SK-N-MC (cell line): ENCODE data around the gene NOX5.

ENCODE experiments used
- DNase-seq: peaks from one replicate; pipeline ENCODE4 v3.0.0-alpha.2; 2011; ENCODE audit warnings: low read depth, low spot score
- H3K27ac ChIP-seq: fragments of 200-600 bp; sonication (generic); 2 replicates; pipeline ENCODE4 v1.5.1; 2016; ENCODE audit warnings: mixed run types
- H3K36me3 ChIP-seq: fragments of 200-600 bp; sonication (generic); 2 replicates; pipeline ENCODE4 v1.6.1; 2017; ENCODE audit warnings: antibody characterized with exemption, low read length, mixed read lengths; ENCODE audit not compliant: insufficient read depth
- H3K4me3 ChIP-seq: fragments of 200-600 bp; sonication (generic); 2 replicates; pipeline ENCODE4 v1.5.1; 2016
- H3K9ac ChIP-seq: fragments of 200-600 bp; sonication (generic); 2 replicates; pipeline ENCODE4 v1.8.0; 2017; ENCODE audit warnings: mixed run types, mixed read lengths; ENCODE audit not compliant: insufficient read length
- H3K9me3 ChIP-seq: fragments of 200-600 bp; sonication (generic); 2 replicates; pipeline ENCODE4 v1.6.1; 2017; ENCODE audit warnings: low read depth, mild to moderate bottlenecking, antibody characterized with exemption, low read length, moderate library complexity, mixed read lengths
- EZH2 ChIP-seq: fragments of 200-600 bp; sonication (generic); IDR thresholded peaks from one replicate; pipeline ENCODE4 v1.6.1; 2017; ENCODE audit warnings: antibody characterized with exemption
- FOXP2 ChIP-seq: optimal IDR thresholded peaks from 2 replicates; pipeline ENCODE3; 2011; ENCODE audit warnings: mild to moderate bottlenecking, moderate library complexity; ENCODE audit not compliant: insufficient read depth; ENCODE audit errors: extremely low read length, control extremely low read depth
- POLR2AphosphoS5 ChIP-seq: IDR thresholded peaks from 2 replicates; pipeline ENCODE4 v1.6.1; 2012; ENCODE audit warnings: mild to moderate bottlenecking, low read depth, low read length, borderline replicate concordance

Gene NOX5

GRCh38 chr15:69071260-69071659 lies 56.8 kb downstream of the NOX5 start:
- peaks cover 15% of the 10 kb centered on the region; the same call in 1 of the 2 replicates for H3K9me3 ChIP-seq
- peaks cover 3% of the 10 kb centered on the region; the same call in 1 of the 2 replicates for H3K36me3 ChIP-seq
- TF ChIP-seq POLR2AphosphoS5 (no peak), EZH2 (no peak), FOXP2 (no peak)
- H3K27ac ChIP-seq, result no peak overlapping the region
- no peak overlapping the region for H3K9ac ChIP-seq
- DNase-seq, result no peak
- H3K4me3 ChIP-seq, result no peak overlapping the region

DNA sequence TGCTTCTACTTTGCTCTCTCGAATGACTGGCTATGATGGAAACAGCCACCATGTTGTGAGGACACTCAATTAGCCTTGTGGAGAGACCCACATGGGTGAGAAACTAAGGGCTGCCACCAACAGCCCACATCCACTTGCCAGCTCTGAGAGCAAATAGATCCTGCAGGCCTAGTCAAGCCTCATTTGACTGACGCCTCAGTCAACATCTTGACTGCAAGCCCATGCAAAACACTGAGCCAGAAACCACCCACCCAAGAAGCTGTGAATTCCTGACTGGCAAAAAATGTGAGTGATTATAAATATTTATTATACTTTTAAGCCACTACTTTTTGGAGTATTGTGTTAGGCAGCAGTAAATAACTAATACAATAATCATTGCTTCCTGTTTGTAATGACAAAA lies 58.4 kb downstream of the NOX5 start:
- Histone ChIP-seq H3K36me3 (peaks cover 3% of the 10 kb centered on the region; the same call in 1 of the 2 replicates), H3K27ac (peak overlapping the region; percentile 96), H3K9me3 (peaks cover 15% of the 10 kb centered on the region; the same call in 1 of the 2 replicates), H3K4me3 (no peak overlapping the region), H3K9ac (no peak overlapping the region)
- TF ChIP-seq EZH2 (no peak), POLR2AphosphoS5 (no peak), FOXP2 (no peak)
- no peak for DNase-seq

DNA sequence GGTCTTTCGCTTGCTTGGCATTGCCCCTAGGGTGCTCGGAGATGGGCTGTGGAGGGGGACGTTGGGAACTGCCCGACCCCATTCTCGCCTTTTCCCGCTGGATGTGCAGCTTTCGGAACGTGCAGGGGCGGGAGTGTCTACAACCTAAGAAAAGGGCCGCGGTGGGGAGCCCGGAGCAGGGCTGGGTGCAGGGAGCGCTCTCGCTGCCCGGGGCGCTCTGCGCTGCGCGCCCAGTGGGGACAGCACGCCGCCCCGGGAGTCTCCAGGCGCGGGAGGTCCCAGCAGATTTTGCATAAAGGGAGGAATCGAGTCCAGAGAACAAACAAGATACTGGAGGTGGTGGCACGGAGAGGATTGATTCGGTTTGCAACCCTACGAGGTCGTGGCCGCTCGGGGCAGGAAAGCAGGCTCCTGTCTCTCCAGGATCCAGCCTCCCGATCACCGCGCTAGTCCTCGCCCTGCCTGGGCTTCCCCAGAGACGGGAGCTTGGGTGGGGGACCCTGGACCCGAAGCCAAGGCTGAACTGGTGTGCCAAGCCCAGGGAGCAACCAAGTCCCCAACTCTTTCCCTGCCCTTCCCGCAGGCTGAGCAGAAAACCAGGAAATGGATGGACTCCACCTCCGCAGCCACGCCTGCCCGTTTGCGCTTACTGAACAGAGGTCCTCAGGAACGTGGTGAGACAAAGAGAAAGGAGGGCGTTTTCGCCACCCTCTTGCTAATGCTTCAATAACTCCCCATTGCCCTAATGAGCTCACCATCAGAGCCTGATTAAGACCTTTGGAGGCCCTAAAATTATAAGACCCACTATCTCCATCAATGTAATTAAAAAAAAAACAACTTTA lies 59.7 kb downstream of the NOX5 start:
- H3K4me3 ChIP-seq, result peak overlapping the region; percentile 84
- peak overlapping the region; percentile 70 for H3K9ac ChIP-seq
- H3K36me3 ChIP-seq, result peaks cover 3% of the 10 kb centered on the region; the same call in 1 of the 2 replicates
- no peak for DNase-seq
- TF ChIP-seq POLR2AphosphoS5, result no peak; the same call in 1 of the 2 replicates
- H3K9me3 ChIP-seq, result peaks cover 15% of the 10 kb centered on the region; the same call in 1 of the 2 replicates
- peak overlapping the region; percentile 96 for H3K27ac ChIP-seq

- Histone ChIP-seq H3K27ac (peak overlapping the region; percentile 96), H3K4me3 (peak overlapping the region; percentile 84), H3K9me3 (peaks cover 15% of the 10 kb centered on the region; the same call in 1 of the 2 replicates), H3K9ac (peak overlapping the region; percentile 70), H3K36me3 (peaks cover 3% of the 10 kb centered on the region; the same call in 1 of the 2 replicates)
- TF ChIP-seq FOXP2 (no peak), EZH2 (no peak), POLR2AphosphoS5 (no peak)
- no peak for DNase-seq
Observed at GRCh38 chr15:69074843-69075224, 60.3 kb downstream of the NOX5 start.

DNA sequence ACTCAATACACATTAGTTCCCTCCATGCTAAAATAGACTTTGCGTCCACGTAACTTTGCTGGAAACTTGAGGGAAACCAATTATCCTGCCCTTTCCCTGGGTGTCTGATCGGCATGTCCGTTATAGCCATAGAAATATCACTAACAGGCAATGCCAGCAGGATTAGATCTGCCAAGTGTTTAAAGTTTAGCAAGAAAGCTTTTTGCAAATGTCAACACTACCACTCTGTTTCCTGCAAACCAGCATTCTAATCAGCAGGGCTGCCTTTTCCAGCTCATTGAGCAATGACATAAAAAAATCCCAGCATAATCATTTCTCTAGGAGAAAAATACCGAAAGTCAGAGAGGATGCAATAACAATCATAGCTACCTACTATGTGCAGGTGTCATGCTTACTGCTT lies 60.9 kb downstream of the NOX5 start:
- peak; percentile 88 for DNase-seq
- Histone ChIP-seq H3K9me3 (peaks cover 15% of the 10 kb centered on the region; the same call in 1 of the 2 replicates), H3K4me3 (peak overlapping the region; percentile 84), H3K9ac (peak overlapping the region; percentile 70), H3K27ac (peak overlapping the region; percentile 96), H3K36me3 (peaks cover 3% of the 10 kb centered on the region; the same call in 1 of the 2 replicates)
- TF ChIP-seq FOXP2 (peak; percentile 40), EZH2 (no peak)

- TF ChIP-seq POLR2AphosphoS5 (no peak), FOXP2 (no peak), EZH2 (no peak)
- DNase-seq, result no peak
- H3K27ac ChIP-seq, result peak overlapping the region; percentile 96; the same call in 1 of the 2 replicates
Observed at GRCh38 chr15:69076756-69077155, 62.3 kb downstream of the NOX5 start.

DNA sequence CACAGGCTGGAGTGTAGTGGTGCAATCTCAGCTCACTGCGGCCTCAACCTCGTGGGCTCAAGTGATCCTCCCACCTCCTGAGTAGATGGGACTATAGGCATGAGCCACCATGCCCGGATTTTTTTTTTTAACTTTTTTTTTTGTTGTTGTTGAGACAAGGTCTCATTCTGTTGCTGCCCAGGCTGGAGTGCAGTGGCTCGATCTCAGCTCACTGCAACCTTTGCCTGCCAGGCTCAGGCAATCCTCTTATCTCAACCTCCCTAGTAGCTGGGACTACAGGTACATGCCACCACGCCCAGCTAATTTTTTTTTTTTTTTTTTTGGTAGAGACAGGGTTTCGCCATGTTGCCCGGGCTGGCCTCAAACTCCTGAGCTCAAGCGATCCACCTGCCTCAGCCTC lies 64.1 kb downstream of the NOX5 start:
- no peak overlapping the region for H3K4me3 ChIP-seq
- no peak overlapping the region for H3K9ac ChIP-seq
- H3K36me3 ChIP-seq, result no peaks in the 10 kb centered on the region
- no peak for TF ChIP-seq EZH2
- TF ChIP-seq FOXP2, result no peak
- TF ChIP-seq POLR2AphosphoS5, result no peak
- no peaks in the 10 kb centered on the region for H3K9me3 ChIP-seq
- no peak for DNase-seq
- no peak overlapping the region for H3K27ac ChIP-seq

More at GRCh38 chr15:69076756-69077155, 62.3 kb downstream of the NOX5 start:
- Histone ChIP-seq H3K9me3 (peaks cover 9% of the 10 kb centered on the region; the same call in 1 of the 2 replicates), H3K4me3 (no peak overlapping the region), H3K9ac (no peak overlapping the region), H3K36me3 (peaks cover 3% of the 10 kb centered on the region; the same call in 1 of the 2 replicates)

DNA sequence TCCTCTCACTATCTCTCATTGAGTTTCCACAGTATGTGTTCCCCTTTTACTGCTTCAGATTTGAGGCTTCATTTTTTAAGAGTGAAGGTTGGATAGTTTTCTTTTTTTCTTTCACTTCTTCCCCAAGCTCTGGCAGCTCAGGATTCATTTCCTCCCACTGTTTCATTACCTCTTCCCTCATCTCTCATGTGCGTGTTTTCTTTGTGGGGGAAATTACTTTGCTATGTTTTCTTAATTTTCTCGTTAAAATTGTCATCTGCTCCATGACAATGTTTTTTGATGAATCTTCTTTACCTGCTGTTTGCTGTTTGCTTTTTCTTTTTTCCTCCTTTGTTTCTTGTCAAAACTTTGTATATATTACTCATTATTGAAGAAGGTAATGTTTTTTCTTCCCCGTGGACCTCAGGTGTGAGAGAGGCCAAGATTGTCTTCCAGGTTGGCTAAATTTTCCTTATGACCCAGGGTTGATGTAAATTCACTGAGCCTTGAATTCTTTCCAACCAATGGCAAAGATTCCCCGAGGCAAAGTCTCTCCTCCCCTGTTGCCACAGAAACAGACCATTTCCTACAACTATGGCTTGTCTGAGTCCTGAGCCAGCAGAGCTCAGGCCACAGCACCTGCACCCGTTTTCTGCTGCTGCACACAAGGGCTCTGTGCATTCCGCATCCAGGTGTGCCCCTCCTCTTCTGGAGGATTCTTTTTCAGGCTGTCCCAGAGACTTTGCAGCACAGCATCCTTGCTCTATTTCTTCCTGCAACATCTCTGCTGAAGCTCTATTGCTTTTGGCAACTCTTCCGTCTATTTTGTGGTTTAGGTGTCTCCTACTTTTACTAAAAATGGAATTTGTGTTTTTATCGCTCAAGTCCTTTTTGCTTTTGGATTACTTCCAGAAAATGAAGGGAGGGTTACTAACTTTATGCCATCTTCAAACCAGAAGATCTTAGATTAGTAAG lies 66.1 kb downstream of the NOX5 start:
- TF ChIP-seq POLR2AphosphoS5 (no peak; the same call in 1 of the 2 replicates), EZH2 (no peak), FOXP2 (no peak)
- H3K27ac ChIP-seq, result peak overlapping the region; percentile 98
- peak overlapping the region; percentile 93 for H3K9ac ChIP-seq
- DNase-seq, result no peak
- no peaks in the 10 kb centered on the region for H3K36me3 ChIP-seq
- H3K4me3 ChIP-seq, result peak overlapping the region; percentile 87
- no peaks in the 10 kb centered on the region for H3K9me3 ChIP-seq
